Fibroblast of lung (primary cell): ENCODE data around the gene FBLIM1. TPM values are rescaled to one million over a fixed set of nuclear protein-coding genes. Genes with fewer than 3 reads are reported as not detected.

ENCODE experiments used
- DNase-seq, 2 donors: peaks; one replicate each; pipeline versions ENCODE4 v3.0.0 to v3.0.0-alpha.2; 2010; ENCODE audit warnings: low read depth in 2 of 2
- H2AFZ ChIP-seq: 2 replicates; pipeline ENCODE4 v1.5.1; 2012; ENCODE audit warnings: low read length, control low read depth, inconsistent platforms
- H3K27ac ChIP-seq: 2 replicates; pipeline ENCODE4 v1.5.1; 2011; ENCODE audit warnings: low read length, control low read depth; ENCODE audit not compliant: insufficient read depth
- H3K27me3 ChIP-seq: 2 replicates; pipeline ENCODE4 v1.5.1; 2011; ENCODE audit warnings: mild to moderate bottlenecking, low read length; ENCODE audit not compliant: control insufficient read depth, insufficient read depth
- H3K36me3 ChIP-seq: 2 replicates; pipeline ENCODE4 v1.5.1; 2011; ENCODE audit warnings: low read length; ENCODE audit not compliant: control insufficient read depth, insufficient read depth
- H3K4me1 ChIP-seq: 2 replicates; pipeline ENCODE4 v1.5.1; 2011; ENCODE audit warnings: low read length; ENCODE audit not compliant: control insufficient read depth, insufficient read depth; ENCODE audit errors: extremely low read depth
- H3K4me2 ChIP-seq: 2 replicates; pipeline ENCODE4 v1.5.1; 2011; ENCODE audit warnings: low read length, control low read depth; ENCODE audit not compliant: insufficient read depth; ENCODE audit errors: extremely low read depth
- H3K4me3 ChIP-seq, 4 experiments: fragments of 200-600 bp in 1 of 4; sonication (generic) in 1 of 4; replicated peaks in 1 of 4; 2 replicates each; pipeline ENCODE4 v1.5.1; 2011 to 2016; ENCODE audit warnings: low read length in 4 of 4, low read depth in 3 of 4, mild to moderate bottlenecking in 3 of 4, control low read depth in 2 of 4, inconsistent platforms in 1 of 4, mixed read lengths in 1 of 4; ENCODE audit not compliant: insufficient read depth in 1 of 4; ENCODE audit errors: control extremely low read depth in 1 of 4
- H3K79me2 ChIP-seq: 2 replicates; pipeline ENCODE4 v1.5.1; 2012; ENCODE audit warnings: mild to moderate bottlenecking, low read length, inconsistent platforms; ENCODE audit not compliant: control insufficient read depth, insufficient read depth
- H3K9ac ChIP-seq: 2 replicates; pipeline ENCODE4 v1.5.1; 2011; ENCODE audit warnings: mild to moderate bottlenecking, low read length, control low read depth; ENCODE audit not compliant: insufficient read depth
- H3K9me3 ChIP-seq: 2 replicates; pipeline ENCODE4 v1.5.1; 2012; ENCODE audit warnings: low read depth, low read length; ENCODE audit not compliant: control insufficient read depth, insufficient read depth
- H4K20me1 ChIP-seq: 2 replicates; pipeline ENCODE4 v1.5.1; 2011; ENCODE audit warnings: low read length; ENCODE audit not compliant: control insufficient read depth, insufficient read depth; ENCODE audit errors: extremely low read depth
- CTCF ChIP-seq, 2 donors: IDR thresholded peaks in 1 of 2; conservative IDR thresholded peaks in 1 of 2; 1 replicate in 1 of 2; 2 replicates in 1 of 2; pipeline ENCODE4 v1.5.1; 2011 to 2012; ENCODE audit warnings: low read length in 2 of 2, control low read depth in 1 of 2, inconsistent platforms in 1 of 2, low read depth in 1 of 2, mild to moderate bottlenecking in 1 of 2
- EZH2 ChIP-seq: IDR thresholded peaks from 2 replicates; pipeline ENCODE4 v1.5.1; 2012; ENCODE audit warnings: low read length, control low read depth, mild to moderate bottlenecking; ENCODE audit errors: missing control alignments
- polyA plus RNA-seq, 2 donors: library from polyadenylated mRNA; depleted of rRNA in 1 of 2; stranded (reverse) in 1 of 2; unstranded in 1 of 2; fragments of >200 nt; gene quantifications; 2 replicates each; pipeline ENCODE4 v1.2.1, GENCODE V29; 2011 to 2012; ENCODE audit warnings: missing spikeins in 1 of 2
- total RNA-seq: library from RNA; depleted of rRNA; stranded (reverse); fragments of >200 nt; gene quantifications from 2 replicates; pipeline ENCODE4 v1.2.1, GENCODE V29; 2014

The FBLIM1 gene
- total and polyA plus RNA-seq, 2 donors (not counting 1 experiment from before 2014, with no cell fraction given): 17.3 to 86.2 TPM

DNA sequence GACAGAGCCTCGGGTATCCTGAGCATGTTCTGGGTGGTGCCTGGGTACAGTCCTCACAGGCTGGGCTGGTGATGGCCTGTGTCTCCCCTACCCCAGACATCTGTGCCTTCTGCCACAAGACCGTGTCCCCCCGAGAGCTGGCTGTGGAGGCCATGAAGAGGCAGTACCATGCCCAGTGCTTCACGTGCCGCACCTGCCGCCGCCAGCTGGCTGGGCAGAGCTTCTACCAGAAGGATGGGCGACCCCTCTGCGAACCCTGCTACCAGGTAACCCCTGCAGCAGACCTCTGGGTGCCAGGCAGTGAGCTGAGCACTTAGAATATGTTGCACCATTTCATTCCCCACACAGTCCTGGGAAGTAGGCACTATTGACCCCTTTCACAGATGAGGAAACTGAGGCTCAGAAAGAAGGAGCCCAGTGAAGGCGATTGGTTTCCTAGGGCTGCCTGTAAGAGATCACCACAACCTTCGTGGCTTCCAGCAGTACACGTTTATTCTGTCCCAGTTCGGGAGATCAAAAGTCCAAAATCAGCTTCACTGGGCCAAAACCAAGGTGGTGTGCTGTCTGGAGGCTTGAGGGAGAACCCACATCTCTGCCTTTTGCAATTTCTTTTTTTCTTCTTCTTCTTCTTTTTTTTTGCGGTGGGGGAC is 11.8 kb downstream of the FBLIM1 start:
- Histone ChIP-seq H3K4me3 (no peak overlapping the region), H3K27me3 (no peaks in the 10 kb centered on the region), H3K36me3 (peaks cover 9% of the 10 kb centered on the region), H3K4me2 (no peak overlapping the region), H3K9me3 (no peaks in the 10 kb centered on the region), H2AFZ (no peak overlapping the region), H3K79me2 (no peaks in the 10 kb centered on the region), H3K27ac (no peak overlapping the region), H4K20me1 (no peaks in the 10 kb centered on the region), H3K9ac (no peak overlapping the region), H3K4me1 (no peaks in the 10 kb centered on the region)
- TF ChIP-seq CTCF (conservative IDR thresholded peaks at IDR 0.05 in 1 of 2, IDR thresholded peaks at IDR 0.05 in 1 of 2; ENCODE audit: low read depth in 1 of 2, low read length in 2 of 2) (no peak), EZH2 (no peak)
- no peak for DNase-seq

GRCh38 chr1:15771836-15772515 is 13.4 kb downstream of the FBLIM1 start:
- Histone ChIP-seq H3K27me3 (no peaks in the 10 kb centered on the region), H2AFZ (no peak overlapping the region), H3K4me1 (no peaks in the 10 kb centered on the region), H3K79me2 (no peaks in the 10 kb centered on the region), H4K20me1 (no peaks in the 10 kb centered on the region), H3K9me3 (no peaks in the 10 kb centered on the region), H3K9ac (no peak overlapping the region), H3K27ac (no peak overlapping the region), H3K36me3 (peaks cover 8% of the 10 kb centered on the region), H3K4me3 (no peak overlapping the region), H3K4me2 (no peak overlapping the region)
- DNase-seq: no peak
- TF ChIP-seq CTCF (conservative IDR thresholded peaks at IDR 0.05 in 1 of 2, IDR thresholded peaks at IDR 0.05 in 1 of 2; ENCODE audit: low read depth in 1 of 2, low read length in 2 of 2) (no peak), EZH2 (no peak)

GRCh38 chr1:15775706-15776105 is 17.1 kb downstream of the FBLIM1 start:
- H3K27me3 ChIP-seq: no peaks in the 10 kb centered on the region
- H3K4me1 ChIP-seq: no peaks in the 10 kb centered on the region
- no peaks in the 10 kb centered on the region for H3K9me3 ChIP-seq
- H3K9ac ChIP-seq: no peak overlapping the region
- H3K36me3 ChIP-seq: peaks cover 4% of the 10 kb centered on the region
- H4K20me1 ChIP-seq: no peaks in the 10 kb centered on the region
- DNase-seq: peak in 1 of 2 donors; percentile 66
- H2AFZ ChIP-seq: no peak overlapping the region
- H3K4me3 ChIP-seq: no peak overlapping the region
- H3K27ac ChIP-seq: no peak overlapping the region
- H3K79me2 ChIP-seq: no peaks in the 10 kb centered on the region
- no peak overlapping the region for H3K4me2 ChIP-seq
- TF ChIP-seq EZH2 (no peak), CTCF (conservative IDR thresholded peaks at IDR 0.05 in 1 of 2, IDR thresholded peaks at IDR 0.05 in 1 of 2; ENCODE audit: low read depth in 1 of 2, low read length in 2 of 2) (no peak)
